Epithelial cell of esophagus (primary cell): Measurements from ENCODE around the gene TRIM24.

Experiments
- DNase-seq: peaks from one replicate; pipeline ENCODE4 v3.0.0; 2010; ENCODE audit warnings: low read depth
- H3K4me3 ChIP-seq: 2 replicates; pipeline ENCODE4 v1.5.1; 2011; ENCODE audit warnings: mild to moderate bottlenecking, low read length, control low read depth
- CTCF ChIP-seq: IDR thresholded peaks from 2 replicates; pipeline ENCODE4 v1.5.1; 2011; ENCODE audit warnings: low read depth, mild to moderate bottlenecking, low read length, control low read depth, inconsistent platforms; ENCODE audit not compliant: insufficient read depth; ENCODE audit errors: missing control alignments

Gene TRIM24

DNA sequence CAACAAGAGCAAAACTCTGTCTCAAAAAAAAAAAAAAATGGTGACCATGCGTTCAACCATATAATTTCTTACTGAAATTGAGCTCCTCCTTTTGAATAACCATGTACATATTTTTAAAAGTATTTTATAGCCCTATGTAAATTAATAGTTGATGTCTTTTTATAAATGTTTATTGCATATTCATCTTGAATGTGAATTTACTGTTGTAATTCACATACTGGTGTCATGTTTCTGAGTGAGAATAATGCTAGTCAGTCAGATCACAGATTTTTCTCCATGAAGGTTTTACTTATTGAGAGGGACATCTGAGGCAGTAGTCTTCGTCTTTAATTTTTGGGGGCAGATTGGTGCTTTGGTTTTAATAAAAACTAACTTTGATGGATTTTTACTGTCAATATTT lies 128.9 kb downstream of the TRIM24 start:
- no peak for DNase-seq
- no peak for TF ChIP-seq CTCF
- no peak overlapping the region for H3K4me3 ChIP-seq

GRCh38 chr7:138590154-138590553 lies 130.1 kb downstream of the TRIM24 start:
- no peak for TF ChIP-seq CTCF

DNA sequence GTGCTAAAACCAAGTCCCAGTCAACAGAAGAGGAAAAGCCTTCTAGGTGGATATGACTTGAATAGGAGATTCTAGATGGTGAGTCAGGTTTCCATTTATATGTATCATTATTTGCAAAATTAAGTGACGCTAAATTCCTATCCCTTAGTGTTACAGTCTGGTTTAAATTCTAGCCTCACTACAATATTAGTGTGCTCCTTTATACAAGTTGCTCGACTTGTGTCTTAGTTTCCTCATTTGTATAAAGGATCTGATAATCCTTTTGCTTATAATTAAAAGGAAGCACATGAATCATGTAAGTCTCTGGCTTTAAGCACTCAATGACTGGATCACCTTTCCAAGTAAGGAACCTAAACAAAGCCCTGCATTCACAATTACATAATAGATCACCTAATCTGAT lies 135.4 kb downstream of the TRIM24 start:
- H3K4me3 ChIP-seq = no peak overlapping the region
- peak; percentile 15 for DNase-seq
- TF ChIP-seq CTCF = no peak

More at GRCh38 chr7:138590154-138590553, 130.1 kb downstream of the TRIM24 start:
- H3K4me3 ChIP-seq = no peak overlapping the region
- DNase-seq = no peak

- no peak for TF ChIP-seq CTCF
- no peak overlapping the region for H3K4me3 ChIP-seq
- no peak for DNase-seq
Measured at GRCh38 chr7:138602451-138602850, 142.4 kb downstream of the TRIM24 start.

GRCh38 chr7:138603549-138604318 lies 143.7 kb downstream of the TRIM24 start:
- no peak for TF ChIP-seq CTCF
- no peak for DNase-seq
- H3K4me3 ChIP-seq = no peak overlapping the region

DNA sequence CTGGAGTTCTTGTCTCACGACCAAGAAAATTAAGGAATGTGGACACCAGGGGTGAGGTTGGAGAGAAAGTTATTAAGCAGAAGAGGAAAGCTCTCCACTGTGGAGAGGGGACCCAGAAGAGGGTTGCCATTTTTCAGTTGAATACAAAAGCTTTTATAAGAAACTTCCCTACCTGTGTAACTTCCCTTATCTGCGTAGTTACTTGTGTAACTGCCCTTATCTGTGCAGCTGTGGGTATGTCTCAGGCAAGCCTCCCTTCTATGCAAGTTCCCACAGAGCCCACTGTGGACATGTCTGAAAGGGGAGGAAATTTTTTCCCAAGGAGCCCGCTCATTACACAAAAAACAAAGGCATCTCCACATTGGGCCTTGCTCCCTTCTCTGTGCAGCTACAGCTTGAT lies 146.2 kb downstream of the TRIM24 start:
- no peak overlapping the region for H3K4me3 ChIP-seq
- no peak for DNase-seq
- TF ChIP-seq CTCF = no peak

- TF ChIP-seq CTCF = no peak
- H3K4me3 ChIP-seq = no peak overlapping the region
- no peak for DNase-seq
Measured at GRCh38 chr7:138607216-138608126, 147.4 kb downstream of the TRIM24 start.
